Activated CD8-positive, alpha-beta memory T cell treated with anti-CD3 and anti-CD28 coated beads, Interleukin-2, amount 50 U/mL, for 1 hour (primary cell): ENCODE measurements around the gene MLLT10.

Experiments
- DNase-seq: peaks from one replicate; pipeline ENCODE4 v3.0.0-alpha.2; 2020; ENCODE audit errors: extremely low read depth

The MLLT10 gene

GRCh38 chr10:21737106-21737505 lies 203.1 kb downstream of the MLLT10 start:
- DNase-seq, result no peak

- DNase-seq, result no peak
Measured at GRCh38 chr10:21740989-21741388, 207.0 kb downstream of the MLLT10 start.

GRCh38 chr10:21742740-21743412 lies 208.8 kb downstream of the MLLT10 start:
- no peak for DNase-seq

- no peak for DNase-seq
Measured at GRCh38 chr10:21744223-21744622, 210.2 kb downstream of the MLLT10 start.

GRCh38 chr10:21746118-21746517 lies 212.1 kb downstream of the MLLT10 start:
- DNase-seq, result no peak

- no peak for DNase-seq
Measured at GRCh38 chr10:21747809-21748208, 213.8 kb downstream of the MLLT10 start.

GRCh38 chr10:21749788-21750187 lies 215.8 kb downstream of the MLLT10 start:
- DNase-seq, result no peak

- no peak for DNase-seq
Measured at GRCh38 chr10:21750424-21750823, 216.4 kb downstream of the MLLT10 start.

- DNase-seq, result no peak
Measured at GRCh38 chr10:21751341-21752310, 217.6 kb downstream of the MLLT10 start.

- no peak for DNase-seq
Measured at GRCh38 chr10:21753497-21754270, 219.7 kb downstream of the MLLT10 start.

GRCh38 chr10:21754410-21755011 lies 220.5 kb downstream of the MLLT10 start:
- no peak for DNase-seq

GRCh38 chr10:21756707-21757106 lies 222.7 kb downstream of the MLLT10 start:
- no peak for DNase-seq

GRCh38 chr10:21757185-21757901 lies 223.3 kb downstream of the MLLT10 start:
- no peak for DNase-seq

- DNase-seq, result no peak
Measured at GRCh38 chr10:21758239-21758638, 224.2 kb downstream of the MLLT10 start.

- DNase-seq, result no peak
Measured at GRCh38 chr10:21758696-21759095, 224.7 kb downstream of the MLLT10 start.

- DNase-seq, result no peak
Measured at GRCh38 chr10:21759232-21759631, 225.2 kb downstream of the MLLT10 start.

GRCh38 chr10:21760332-21760731 lies 226.3 kb downstream of the MLLT10 start:
- no peak for DNase-seq

- no peak for DNase-seq
Measured at GRCh38 chr10:21764466-21765189, 230.6 kb downstream of the MLLT10 start.

- DNase-seq, result no peak
Measured at GRCh38 chr10:21769041-21769440, 235.0 kb downstream of the MLLT10 start.

- no peak for DNase-seq
Measured at GRCh38 chr10:21771219-21771618, 237.2 kb downstream of the MLLT10 start.
